ENCODE data around the gene SHROOM3. TPM values are rescaled to one million over a fixed set of nuclear protein-coding genes. Genes with fewer than 3 reads are reported as not detected.

Gene SHROOM3
- total RNA-seq, 4 donors from 2014 or later, result 44.4 to 101 (median 88.5) TPM

GRCh38 chr4:76401654-76402053, 33.4 kb upstream of the SHROOM3 start:
- Histone ChIP-seq H3K4me1 (no peaks in the 10 kb centered on the region), H3K27ac (replicated peaks in 1 of 4) (no peak overlapping the region), H3K9me3 (no peaks in the 10 kb centered on the region), H3K27me3 (no peaks in the 10 kb centered on the region), H3K4me3 (no peak overlapping the region), H3K36me3 (no peaks in the 10 kb centered on the region)
- intact Hi-C loops (cut with DNase I), result no loop called here
- no peak for DNase-seq (ENCODE audit: extremely low spot score)
- TF ChIP-seq EP300 (IDR thresholded peaks at IDR 0.05), result no peak
- WGBS, result 63% methylated on average over 3 of the region's 3 CpGs

- Histone ChIP-seq H3K27me3 (no peaks in the 10 kb centered on the region), H3K27ac (replicated peaks in 1 of 4) (no peak overlapping the region), H3K4me1 (no peaks in the 10 kb centered on the region), H3K9me3 (no peaks in the 10 kb centered on the region), H3K36me3 (no peaks in the 10 kb centered on the region), H3K4me3 (no peak overlapping the region)
- WGBS, result 88% methylated on average over 5 of the region's 5 CpGs
- TF ChIP-seq POLR2AphosphoS5 (IDR thresholded peaks at IDR 0.05) (no peak), EP300 (IDR thresholded peaks at IDR 0.05) (no peak), CTCF (IDR thresholded peaks at IDR 0.05) (no peak), POLR2A (IDR thresholded peaks at IDR 0.05; ENCODE audit: low read depth) (no peak)
- DNase-seq (ENCODE audit: extremely low spot score), result no peak
- intact Hi-C loops (cut with DNase I), result no loop called here
Measured at GRCh38 chr4:76406081-76406480, 28.9 kb upstream of the SHROOM3 start.

GRCh38 chr4:76407440-76408119, 27.4 kb upstream of the SHROOM3 start:
- H3K9me3 ChIP-seq, result no peaks in the 10 kb centered on the region
- H3K36me3 ChIP-seq, result no peaks in the 10 kb centered on the region
- no peak overlapping the region for H3K27ac ChIP-seq (replicated peaks in 1 of 4)
- no peak for DNase-seq (ENCODE audit: extremely low spot score)
- WGBS, result 70% methylated on average over 5 of the region's 5 CpGs
- intact Hi-C loops (cut with DNase I), result no loop called here
- no peak for TF ChIP-seq EP300 (IDR thresholded peaks at IDR 0.05)
- no peak for TF ChIP-seq CTCF (IDR thresholded peaks at IDR 0.05)
- TF ChIP-seq POLR2A (IDR thresholded peaks at IDR 0.05; ENCODE audit: low read depth), result no peak
- TF ChIP-seq POLR2AphosphoS5 (IDR thresholded peaks at IDR 0.05), result no peak
- no peak overlapping the region for H3K4me3 ChIP-seq
- H3K27me3 ChIP-seq, result no peaks in the 10 kb centered on the region
- H3K4me1 ChIP-seq, result no peaks in the 10 kb centered on the region

- no peaks in the 10 kb centered on the region for H3K9me3 ChIP-seq
- intact Hi-C loops (cut with DNase I), result no loop called here
- 92% methylated on average over 3 of the region's 3 CpGs for WGBS
- no peak overlapping the region for H3K4me3 ChIP-seq
- H3K27ac ChIP-seq (replicated peaks in 1 of 4), result no peak overlapping the region
- H3K36me3 ChIP-seq, result no peaks in the 10 kb centered on the region
- TF ChIP-seq EP300 (IDR thresholded peaks at IDR 0.05) (no peak), CTCF (IDR thresholded peaks at IDR 0.05) (no peak), POLR2A (IDR thresholded peaks at IDR 0.05; ENCODE audit: low read depth) (no peak), POLR2AphosphoS5 (IDR thresholded peaks at IDR 0.05) (no peak)
- H3K27me3 ChIP-seq, result no peaks in the 10 kb centered on the region
- DNase-seq (ENCODE audit: extremely low spot score), result no peak
- H3K4me1 ChIP-seq, result no peaks in the 10 kb centered on the region
Measured at GRCh38 chr4:76410636-76411035, 24.4 kb upstream of the SHROOM3 start.

GRCh38 chr4:76420188-76420761, 14.8 kb upstream of the SHROOM3 start:
- 53% methylated on average over 16 of the region's 18 CpGs for WGBS
- peaks cover 0 to 9% (median 0%) of the 10 kb centered on the region in 4 donors for H3K27me3 ChIP-seq
- peak overlapping the region; percentile 51 to 71 (median 59) for H3K27ac ChIP-seq (replicated peaks in 1 of 4)
- intact Hi-C loops (cut with DNase I), result loop anchor here (5.0 to 10.0 kb wide), 2 partner anchors 113 to 785 kb away; partner anchors contain the start of gene STBD1
- peak overlapping the region; percentile 68 to 78 (median 68) for H3K4me3 ChIP-seq
- H3K36me3 ChIP-seq, result no peaks in the 10 kb centered on the region
- no peaks in the 10 kb centered on the region for H3K9me3 ChIP-seq
- DNase-seq (ENCODE audit: extremely low spot score), result no peak
- peaks cover 0 to 19% (median 18%) of the 10 kb centered on the region in 4 donors for H3K4me1 ChIP-seq
- no peak for TF ChIP-seq POLR2AphosphoS5 (IDR thresholded peaks at IDR 0.05)
- no peak for TF ChIP-seq CTCF (IDR thresholded peaks at IDR 0.05)
- TF ChIP-seq POLR2A (IDR thresholded peaks at IDR 0.05; ENCODE audit: low read depth), result no peak
- no peak for TF ChIP-seq EP300 (IDR thresholded peaks at IDR 0.05)

Measured in esophagus muscularis mucosa (tissue), 4 donors.